Ovary (tissue), 9 donors: ENCODE data around the gene TUBA4B. TPM values are rescaled to one million over a fixed set of nuclear protein-coding genes. Genes with fewer than 3 reads are reported as not detected.

Experiments used
- DNase-seq, 5 donors: peaks; one replicate each; pipeline ENCODE4 v3.0.0-alpha.2; 2019 to 2020
- H3K27ac ChIP-seq, 2 donors: fragments of 200-600 bp; one replicate each; pipeline versions ENCODE4 v1.5.1 to v1.8.0; 2019 to 2022
- H3K27me3 ChIP-seq: fragments of 200-600 bp; one replicate; pipeline ENCODE4 v1.8.0; 2022
- H3K36me3 ChIP-seq: fragments of 200-600 bp; sonication (generic); one replicate; pipeline ENCODE4 v1.5.1; 2019
- H3K4me1 ChIP-seq: one replicate; pipeline ENCODE4 v1.8.1; 2013; ENCODE audit warnings: mild to moderate bottlenecking, moderate library complexity; ENCODE audit not compliant: insufficient read depth
- H3K4me3 ChIP-seq: fragments of 200-600 bp; sonication (generic); one replicate; pipeline ENCODE4 v1.5.1; 2017
- H3K9me3 ChIP-seq, 2 donors: fragments of 200-600 bp in 1 of 2; sonication (generic) in 1 of 2; one replicate each; pipeline versions ENCODE4 v1.5.1 to v1.8.1; 2013 to 2019; ENCODE audit warnings: mild to moderate bottlenecking in 1 of 2, moderate library complexity in 1 of 2
- EP300 ChIP-seq: sonication (generic); formaldehyde crosslinking; IDR thresholded peaks from one replicate; pipeline ENCODE4 v1.6.1; 2017; ENCODE audit warnings: antibody characterized with exemption
- POLR2A ChIP-seq: fragments of 450-650 bp; IDR thresholded peaks from one replicate; pipeline ENCODE4 v1.6.1; 2017; ENCODE audit warnings: antibody characterized with exemption, mild to moderate bottlenecking, moderate library complexity
- WGBS, 3 donors: extraction: QIAGEN DNeasy Blood & Tissue Kit in 1 of 3; methylation state at CpG; one replicate each; pipeline versions ENCODE4 v1.1.5 to v1.1.7; 2013 to 2017; 5-methylcytosine and 5-hydroxymethylcytosine counted together
- intact Hi-C, 4 donors: fragments of 100-400 bp; cut with DNase I; formaldehyde crosslinking; loops; one replicate each; pipeline versions ENCODE4 v1.11.0 to v1.15.1; 2022 to 2023
- microRNA counts: library from miRNA; unstranded; fragments of <30 nt; microRNA quantifications from one replicate; lab custom pipeline; 2016
- microRNA-seq, 3 donors: library from miRNA; unstranded; fragments of <30 nt; microRNA quantifications; one replicate each; pipeline versions ENCODE4 to v1.2.0, GENCODE V29; 2019 to 2020
- polyA plus RNA-seq, 2 donors: library from polyadenylated mRNA; stranded (reverse); fragments of 200-250 nt in 1 of 2; fragments of 350-450 nt in 1 of 2; fragmentation: Illumina TruSeq in 1 of 2; extraction: RNeasy Lipid Tissue Mini Kit (QIAGEN cat#74804) in 1 of 2; gene quantifications; one replicate each; pipeline ENCODE4 v1.2.3, GENCODE V29; 2013 to 2014
- small RNA-seq: library from RNA; depleted of rRNA; stranded (forward); fragments of <200 nt; gene quantifications from one replicate; pipeline ENCODE3, GENCODE V24; 2016
- total RNA-seq, 7 donors: library from RNA; depleted of rRNA in 2 of 7; stranded (reverse); fragments of >200 nt in 2 of 7; fragmentation: NEBNext Ultra II Directional in 3 of 7; extraction: Animal tissue kit (Norgen Biotek cat#: 25700) in 3 of 7; gene quantifications; one replicate each; pipeline versions ENCODE4 v1.1.0 to v1.2.4, GENCODE V29; 2016 to 2023
- TF ChIP-seq, protein P1 (sequence below), 3 donors: fragments of 450-650 bp in 2 of 3; fragments of 200-600 bp in 1 of 3; IDR thresholded peaks; one replicate each; pipeline versions ENCODE4 v1.5.1 to v1.8.0; 2016 to 2022; ENCODE audit warnings: antibody characterized with exemption in 3 of 3, mild to moderate bottlenecking in 1 of 3
- donor health status: DM: no; HTN: no; CAD: no; lungs with moderate emphysema.
- donor health status: DM: no; HTN: no; CAD: no.
- donor health status: Bipolar disorder and iron deficiency.
- donor health status: DM: yes; HTN: yes; CAD: no.
- donor health status: DM: no; HTN: no; CAD: no.
- donor health status: DM: yes; HTN: yes; CAD: no.

TUBA4B gene
- total and polyA plus RNA-seq, 9 donors = 0.18 to 13.2 (median 0.35) TPM; not detected in 2

DNA sequence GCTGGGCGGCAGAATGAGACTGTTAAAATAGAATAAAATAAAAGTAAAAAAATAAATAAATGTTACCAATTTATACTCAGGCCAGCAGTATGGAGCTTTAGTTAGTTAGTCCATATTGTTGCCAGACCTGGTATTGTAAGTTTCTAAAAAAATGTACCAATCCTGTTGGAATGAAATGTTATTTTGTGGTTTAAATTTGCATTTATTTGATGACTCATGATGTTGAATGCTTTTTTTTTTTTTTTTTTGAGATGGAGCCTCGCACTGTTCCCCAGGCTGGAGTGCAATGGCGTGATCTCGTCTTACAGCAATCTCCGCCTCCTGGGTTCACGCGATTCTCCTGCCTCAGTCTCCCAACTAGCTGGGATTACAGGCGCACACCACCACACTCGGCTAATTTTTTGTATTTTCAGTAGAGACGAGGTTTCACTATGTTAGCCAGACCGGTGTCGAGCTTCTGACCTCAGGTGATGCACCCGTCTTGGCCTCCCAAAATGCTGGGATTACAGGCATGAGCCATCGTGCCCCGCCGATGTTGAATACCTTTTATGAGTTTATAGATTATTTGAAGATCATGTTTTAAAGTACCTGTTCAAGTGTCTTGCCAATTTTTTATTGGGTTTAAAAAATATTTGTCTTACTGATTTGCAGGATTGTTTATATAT lies 61.9 kb downstream of the TUBA4B start:
- H3K9me3 ChIP-seq = no peaks in the 10 kb centered on the region
- H3K36me3 ChIP-seq = no peaks in the 10 kb centered on the region
- no peak for DNase-seq
- intact Hi-C loops = no loop called here
- no peak overlapping the region for H3K27ac ChIP-seq
- H3K27me3 ChIP-seq = no peaks in the 10 kb centered on the region
- WGBS, 3 donors = 88 to 89% (median 89%) methylated on average over 16 of the region's 16 CpGs
- H3K4me1 ChIP-seq = no peaks in the 10 kb centered on the region
- TF ChIP-seq, protein P1, sequence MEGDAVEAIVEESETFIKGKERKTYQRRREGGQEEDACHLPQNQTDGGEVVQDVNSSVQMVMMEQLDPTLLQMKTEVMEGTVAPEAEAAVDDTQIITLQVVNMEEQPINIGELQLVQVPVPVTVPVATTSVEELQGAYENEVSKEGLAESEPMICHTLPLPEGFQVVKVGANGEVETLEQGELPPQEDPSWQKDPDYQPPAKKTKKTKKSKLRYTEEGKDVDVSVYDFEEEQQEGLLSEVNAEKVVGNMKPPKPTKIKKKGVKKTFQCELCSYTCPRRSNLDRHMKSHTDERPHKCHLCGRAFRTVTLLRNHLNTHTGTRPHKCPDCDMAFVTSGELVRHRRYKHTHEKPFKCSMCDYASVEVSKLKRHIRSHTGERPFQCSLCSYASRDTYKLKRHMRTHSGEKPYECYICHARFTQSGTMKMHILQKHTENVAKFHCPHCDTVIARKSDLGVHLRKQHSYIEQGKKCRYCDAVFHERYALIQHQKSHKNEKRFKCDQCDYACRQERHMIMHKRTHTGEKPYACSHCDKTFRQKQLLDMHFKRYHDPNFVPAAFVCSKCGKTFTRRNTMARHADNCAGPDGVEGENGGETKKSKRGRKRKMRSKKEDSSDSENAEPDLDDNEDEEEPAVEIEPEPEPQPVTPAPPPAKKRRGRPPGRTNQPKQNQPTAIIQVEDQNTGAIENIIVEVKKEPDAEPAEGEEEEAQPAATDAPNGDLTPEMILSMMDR (IDR thresholded peaks at IDR 0.05) = no peak
- TF ChIP-seq EP300 = no peak
- TF ChIP-seq POLR2A = no peak
- H3K4me3 ChIP-seq = no peak overlapping the region

MicroRNAs within 50 kb of the gene (microRNA counts, 767-probe panel; counts per million panel counts)
- 530 counts per million, percentile 78 among the panel's probes with 10 or more counts for microRNA hsa-miR-153 (lab: Ali Mortazavi, UCI)

Small RNAs within 50 kb of the gene (microRNA-seq; reads per million reads assigned to microRNA genes)
- 0 to 0.18 (median 0) reads per million in 3 donors for gene MIR153-1

Small RNAs within 50 kb of the gene (small RNA-seq; reads per million reads assigned to genes)
- not detected for gene MIR153-1

Other genes starting within 250 kb of the TUBA4B start
- 10 to 100 TPM in 1 of 7 donors, 1 to 10 TPM in 1, under 1 TPM in 3, not detected in 2; 0.82 to 19.6 (median 0.95) TPM for gene CFAP65, start 211.7 kb upstream of the TUBA4B start, total RNA-seq
- gene CFAP65, start 211.7 kb upstream of the TUBA4B start, polyA plus RNA-seq = under 1 TPM in 1 of 2 donors, not detected in 1; 0.04 TPM
- gene IHH, start 192.3 kb upstream of the TUBA4B start, total RNA-seq = under 1 TPM in 3 of 7 donors, not detected in 4; 0.15 to 0.80 (median 0.36) TPM
- 1 to 10 TPM in 1 of 2 donors, under 1 TPM in 1; 0.12 to 1.6 TPM for gene IHH, start 192.3 kb upstream of the TUBA4B start, polyA plus RNA-seq
- 10 to 100 TPM; 14.7 to 19.1 (median 17.1) TPM for gene NHEJ1, start 92.4 kb upstream of the TUBA4B start, total RNA-seq
- 10 to 100 TPM; 10.8 to 23.1 TPM for gene NHEJ1, start 92.4 kb upstream of the TUBA4B start, polyA plus RNA-seq
- gene SLC23A3, start 83.2 kb upstream of the TUBA4B start, total RNA-seq = 1 to 10 TPM in 6 of 7 donors, under 1 TPM in 1; 0.84 to 4.5 (median 1.7) TPM
- gene SLC23A3, start 83.2 kb upstream of the TUBA4B start, polyA plus RNA-seq = 1 to 10 TPM in 1 of 2 donors, under 1 TPM in 1; 0.81 to 1.1 TPM
- 10 to 100 TPM; 29.7 to 68.2 (median 62.8) TPM for gene CNPPD1, start 76.3 kb upstream of the TUBA4B start, total RNA-seq
- 10 to 100 TPM; 27.1 to 46.7 TPM for gene CNPPD1, start 76.3 kb upstream of the TUBA4B start, polyA plus RNA-seq
- 100 to 1,000 TPM in 3 of 7 donors, 10 to 100 TPM in 4; 40.9 to 106 (median 95.6) TPM for gene RETREG2, start 75.0 kb upstream of the TUBA4B start, total RNA-seq
- 100 to 1,000 TPM in 1 of 2 donors, 10 to 100 TPM in 1; 74.4 to 110 TPM for gene RETREG2, start 75.0 kb upstream of the TUBA4B start, polyA plus RNA-seq
- gene ZFAND2B, start 46.5 kb upstream of the TUBA4B start, total RNA-seq = 10 to 100 TPM; 22.4 to 45.6 (median 33.9) TPM
- 10 to 100 TPM; 14.3 to 31.1 TPM for gene ZFAND2B, start 46.5 kb upstream of the TUBA4B start, polyA plus RNA-seq
- 10 to 100 TPM; 12.0 to 64.5 (median 37.2) TPM for gene ABCB6, start 34.3 kb upstream of the TUBA4B start, total RNA-seq
- 10 to 100 TPM; 26.3 to 33.3 TPM for gene ABCB6, start 34.3 kb upstream of the TUBA4B start, polyA plus RNA-seq
- 10 to 100 TPM; 22.6 to 44.6 (median 32.6) TPM for gene ATG9A, start 23.6 kb upstream of the TUBA4B start, total RNA-seq
- 10 to 100 TPM; 29.7 to 46.3 TPM for gene ATG9A, start 23.6 kb upstream of the TUBA4B start, polyA plus RNA-seq
- gene ANKZF1, start 23.4 kb upstream of the TUBA4B start, total RNA-seq = 10 to 100 TPM; 36.4 to 60.2 (median 44.1) TPM
- 10 to 100 TPM; 33.1 to 36.5 TPM for gene ANKZF1, start 23.4 kb upstream of the TUBA4B start, polyA plus RNA-seq
- 10 to 100 TPM in 6 of 7 donors, 1 to 10 TPM in 1; 5.7 to 20.3 (median 13.9) TPM for gene GLB1L, start 7.8 kb upstream of the TUBA4B start, total RNA-seq
- gene GLB1L, start 7.8 kb upstream of the TUBA4B start, polyA plus RNA-seq = 10 to 100 TPM; 12.8 to 19.6 TPM
- 10 to 100 TPM; 12.4 to 24.8 (median 17.9) TPM for gene STK16, start 7.8 kb upstream of the TUBA4B start, total RNA-seq
- gene STK16, start 7.8 kb upstream of the TUBA4B start, polyA plus RNA-seq = 10 to 100 TPM; 19.1 to 29.4 TPM
- gene TUBA4A, start 675 bp downstream of the TUBA4B start, total RNA-seq = 10 to 100 TPM in 6 of 7 donors, 1 to 10 TPM in 1; 8.4 to 53.6 (median 16.5) TPM
- 10 to 100 TPM in 1 of 2 donors, 1 to 10 TPM in 1; 7.9 to 42.2 TPM for gene TUBA4A, start 675 bp downstream of the TUBA4B start, polyA plus RNA-seq
- 100 to 1,000 TPM in 1 of 7 donors, 10 to 100 TPM in 6; 34.0 to 101 (median 85.7) TPM for gene DNAJB2, start 26.1 kb downstream of the TUBA4B start, total RNA-seq
- gene DNAJB2, start 26.1 kb downstream of the TUBA4B start, polyA plus RNA-seq = 10 to 100 TPM; 77.9 to 87.5 TPM
- 1 to 10 TPM in 3 of 7 donors, under 1 TPM in 3, not detected in 1; 0.12 to 2.3 (median 0.82) TPM for gene PTPRN, start 56.2 kb downstream of the TUBA4B start, total RNA-seq
- 1 to 10 TPM in 1 of 2 donors, under 1 TPM in 1; 0.08 to 1.3 TPM for gene PTPRN, start 56.2 kb downstream of the TUBA4B start, polyA plus RNA-seq
- not detected for gene RESP18, start 79.5 kb downstream of the TUBA4B start, total RNA-seq
- not detected for gene RESP18, start 79.5 kb downstream of the TUBA4B start, polyA plus RNA-seq
- gene DNPEP, start 134.7 kb downstream of the TUBA4B start, total RNA-seq = 10 to 100 TPM; 34.7 to 72.9 (median 66.4) TPM
- 10 to 100 TPM; 23.4 to 54.2 TPM for gene DNPEP, start 134.7 kb downstream of the TUBA4B start, polyA plus RNA-seq
- 1,000 to 10,000 TPM in 1 of 7 donors, 100 to 1,000 TPM in 4, 10 to 100 TPM in 2; 86.5 to 1,061 (median 184) TPM for gene DES, start 165.1 kb downstream of the TUBA4B start, total RNA-seq
- gene DES, start 165.1 kb downstream of the TUBA4B start, polyA plus RNA-seq = 100 to 1,000 TPM; 149 to 642 TPM
- 10 to 100 TPM; 13.9 to 79.7 (median 29.6) TPM for gene SPEG, start 181.6 kb downstream of the TUBA4B start, total RNA-seq
- gene SPEG, start 181.6 kb downstream of the TUBA4B start, polyA plus RNA-seq = 10 to 100 TPM in 1 of 2 donors, 1 to 10 TPM in 1; 9.9 to 31.4 TPM
- 10 to 100 TPM; 14.2 to 35.7 (median 23.7) TPM for gene GMPPA, start 245.6 kb downstream of the TUBA4B start, total RNA-seq
- gene GMPPA, start 245.6 kb downstream of the TUBA4B start, polyA plus RNA-seq = 10 to 100 TPM; 20.0 to 33.7 TPM